T-cell (primary cell): ENCODE results near the gene OR10H1. TPM values are rescaled to one million over a fixed set of nuclear protein-coding genes. Genes with fewer than 3 reads are reported as not detected.
A peak's percentile ranks its signal among the peaks of the same experiment; 100 is the strongest.
"Not testable (repeated sequence)": the region's sequence is repeated elsewhere in the genome, so short reads cannot be mapped to it uniquely, and the experiment has no call there.

Source experiments
- ATAC-seq, 4 experiments: fragments of 200-7000 bp in 3 of 4; fragments of 150-1000 bp in 1 of 4; cut with Tn5 transposase; replicated peaks in 1 of 4; 1 replicate in 3 of 4; 2 replicates in 1 of 4; pipeline ENCODE4 v1.10.0; 2021; ENCODE audit warnings: moderate library complexity in 3 of 4, mild to moderate bottlenecking in 2 of 4, moderate number of reproducible peaks in 1 of 4
- CTCF ChIA-PET, 2 donors: fragments of 300-600 bp; sonication (Branson Sonifier 250); formaldehyde crosslinking; loops; one replicate each; lab custom pipeline; 2022; ENCODE audit warnings: antibody characterized with exemption in 2 of 2; lab: Charles Lee
- POLR2A ChIA-PET, 2 donors: fragments of 300-600 bp; sonication (Branson Sonifier 250); formaldehyde crosslinking; loops; one replicate each; lab custom pipeline; 2022; ENCODE audit warnings: antibody characterized with exemption in 2 of 2; lab: Charles Lee
- DNase-seq, 35 experiments: peaks; one replicate each; pipeline versions ENCODE4 v3.0.0 to v3.0.0-alpha.2; 2013 to 2023
- H3K27ac ChIP-seq: one replicate; pipeline ENCODE4 v1.5.1; 2013; ENCODE audit warnings: low read length
- H3K27me3 ChIP-seq, 2 experiments: replicated peaks in 1 of 2; 1 replicate in 1 of 2; 2 replicates in 1 of 2; pipeline versions ENCODE4 v1.6.1 to v1.7.0; 2013; ENCODE audit warnings: low read length in 1 of 2, mixed read lengths in 1 of 2; ENCODE audit not compliant: control insufficient read depth in 2 of 2, insufficient read depth in 2 of 2; ENCODE audit errors: extremely low read depth in 1 of 2
- H3K36me3 ChIP-seq, 2 donors: 1 replicate in 1 of 2; 2 replicates in 1 of 2; pipeline versions ENCODE4 v1.6.1 to v1.7.0; 2013; ENCODE audit warnings: low read length in 1 of 2; ENCODE audit not compliant: control insufficient read depth in 2 of 2, insufficient read depth in 1 of 2; ENCODE audit errors: extremely low read depth in 1 of 2
- H3K4me1 ChIP-seq, 2 experiments: 1 replicate in 1 of 2; 2 replicates in 1 of 2; pipeline versions ENCODE4 v1.6.1 to v1.7.0; 2013; ENCODE audit warnings: low read length in 2 of 2, mixed read lengths in 1 of 2; ENCODE audit not compliant: insufficient read depth in 2 of 2, control insufficient read depth in 1 of 2; ENCODE audit errors: extremely low read depth in 1 of 2
- H3K4me3 ChIP-seq, 2 donors: 1 replicate in 1 of 2; 2 replicates in 1 of 2; pipeline versions ENCODE4 v1.5.1 to v1.7.0; 2013; ENCODE audit warnings: mild to moderate bottlenecking in 2 of 2, low read length in 1 of 2, moderate library complexity in 1 of 2; ENCODE audit not compliant: control insufficient read depth in 1 of 2; ENCODE audit errors: extremely low read depth in 1 of 2
- H3K9me3 ChIP-seq: 2 replicates; pipeline ENCODE4 v1.7.0; 2013
- H3K27ac Mint-ChIP-seq, 2 donors: one replicate each; pipeline ENCODE4 v1.8.0; 2020 to 2021; ENCODE audit warnings: mild to moderate bottlenecking in 2 of 2, mixed read lengths in 2 of 2
- H3K27me3 Mint-ChIP-seq, 2 donors: one replicate each; pipeline ENCODE4 v1.8.0; 2021 to 2022; ENCODE audit warnings: mixed read lengths in 2 of 2
- H3K36me3 Mint-ChIP-seq: one replicate; pipeline ENCODE4 v1.8.0; 2021; ENCODE audit warnings: mixed read lengths
- H3K4me1 Mint-ChIP-seq, 3 donors: one replicate each; pipeline ENCODE4 v1.8.0; 2020 to 2022; ENCODE audit warnings: mixed read lengths in 3 of 3, mild to moderate bottlenecking in 1 of 3
- H3K4me3 Mint-ChIP-seq, 3 donors: one replicate each; pipeline ENCODE4 v1.8.0; 2020 to 2022; ENCODE audit warnings: mild to moderate bottlenecking in 3 of 3, mixed read lengths in 3 of 3, moderate library complexity in 3 of 3
- H3K9me3 Mint-ChIP-seq, 3 donors: one replicate each; pipeline ENCODE4 v1.8.0; 2020 to 2022; ENCODE audit warnings: mixed read lengths in 3 of 3
- WGBS: methylation state at CpG from one replicate; pipeline ENCODE4 v1.1.5; 2013; ENCODE audit warnings: missing lambda C conversion rate; ENCODE audit not compliant: insufficient coverage; 5-methylcytosine and 5-hydroxymethylcytosine counted together
- total RNA-seq, 35 experiments: library from RNA in 6 of 35; stranded (reverse) in 6 of 35; fragments of 120-200 nt in 1 of 35; gene quantifications; one replicate each; pipeline versions ENCODE4 v1.2.1 to v1.2.4 and lab custom pipeline; 2013 to 2026

Gene OR10H1
- total RNA-seq, 5 donors from 2014 or later (not counting 1 experiment from before 2014, with no cell fraction given): 0.16 TPM; not detected in 4

DNA sequence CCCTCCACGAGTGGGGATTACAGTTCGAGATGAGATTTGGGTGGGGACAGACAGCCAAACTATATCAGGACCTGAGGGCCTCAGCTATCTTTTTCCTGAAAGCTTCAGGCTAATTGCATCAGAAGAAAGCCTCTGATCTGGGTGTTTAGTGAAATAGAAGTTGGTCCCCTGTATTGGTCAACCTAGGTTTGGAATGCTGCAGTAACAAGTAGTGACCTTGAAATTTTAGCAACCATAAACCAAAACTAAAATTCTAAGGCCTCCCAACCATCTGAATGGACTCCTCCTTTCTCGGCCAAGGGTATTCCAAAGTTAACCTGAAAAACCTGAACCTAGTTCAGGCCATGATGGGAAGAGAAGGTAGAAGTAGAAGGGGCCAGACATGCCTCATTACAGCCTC is 34.9 kb upstream of the OR10H1 start:
- Mint-ChIP-seq H3K9me3 (no peaks in the 10 kb centered on the region), H3K4me1 (peaks cover 12 to 15% (median 13%) of the 10 kb centered on the region in 3 donors), H3K27me3 (no peaks in the 10 kb centered on the region), H3K36me3 (no peaks in the 10 kb centered on the region), H3K27ac (no peak overlapping the region), H3K4me3 (no peak overlapping the region)
- CTCF ChIA-PET: no interaction called here
- no peaks in the 10 kb centered on the region for H3K27me3 ChIP-seq
- no peak overlapping the region for H3K4me3 ChIP-seq
- DNase-seq (no peak), ATAC-seq (no peak)
- peaks cover 2 to 12% of the 10 kb centered on the region in 2 experiments for H3K4me1 ChIP-seq
- H3K36me3 ChIP-seq: no peaks in the 10 kb centered on the region
- H3K9me3 ChIP-seq: no peaks in the 10 kb centered on the region
- POLR2A ChIA-PET: no interaction called here
- H3K27ac ChIP-seq: no peak overlapping the region
- no CpG with 5 or more reads among the region's 3 CpGs for WGBS

DNA sequence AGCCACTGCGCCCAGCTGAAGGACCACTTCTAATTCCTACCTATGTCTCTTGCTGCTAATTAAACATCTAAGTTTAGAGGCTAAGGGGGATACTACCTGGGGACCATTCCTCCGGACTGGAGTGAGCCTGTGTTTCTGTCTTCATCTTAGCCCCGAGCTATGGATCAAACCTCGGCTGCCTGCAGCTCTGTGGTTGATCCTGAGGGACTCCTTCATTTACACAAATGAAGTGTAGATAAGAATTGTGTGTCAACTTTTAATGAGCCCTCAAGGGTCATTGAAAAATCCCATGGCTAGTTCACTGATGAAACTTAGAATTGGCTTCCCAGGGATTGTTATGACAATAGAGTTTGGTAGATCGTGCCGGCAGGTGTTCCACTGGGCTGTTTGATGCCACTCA is 31.5 kb upstream of the OR10H1 start:
- WGBS: 94% methylated on average over 3 of the region's 6 CpGs
- Mint-ChIP-seq H3K36me3 (no peaks in the 10 kb centered on the region), H3K27ac (peak overlapping the region in 1 of 2 donors; percentile 22), H3K27me3 (no peaks in the 10 kb centered on the region), H3K4me3 (no peak overlapping the region), H3K9me3 (no peaks in the 10 kb centered on the region), H3K4me1 (peaks cover 40 to 45% (median 44%) of the 10 kb centered on the region in 3 donors)
- peaks cover 16 to 39% of the 10 kb centered on the region in 2 experiments for H3K4me1 ChIP-seq
- no peaks in the 10 kb centered on the region for H3K9me3 ChIP-seq
- no peak overlapping the region for H3K27ac ChIP-seq
- DNase-seq: no peak
- H3K4me3 ChIP-seq: no peak overlapping the region
- no peaks in the 10 kb centered on the region for H3K27me3 ChIP-seq
- no peaks in the 10 kb centered on the region for H3K36me3 ChIP-seq
- ATAC-seq: no peak
- ChIA-PET CTCF (no interaction called here), POLR2A (no interaction called here)

DNA sequence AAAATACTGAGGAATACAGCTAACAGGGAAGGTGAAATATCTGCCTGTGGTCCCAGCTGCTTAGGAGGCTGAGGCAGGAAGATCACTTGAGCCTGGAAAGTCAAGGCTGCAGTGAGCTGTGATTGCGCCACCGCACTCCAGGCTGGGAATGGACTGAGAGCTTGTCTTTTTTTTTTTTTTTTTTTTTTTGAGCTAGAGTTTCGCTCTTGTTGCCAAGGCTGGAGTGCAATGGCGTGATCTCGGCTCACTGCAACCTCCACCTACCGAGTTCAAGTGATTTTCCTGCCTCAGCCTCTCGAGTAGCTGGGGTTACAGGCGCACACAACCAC is 28.4 kb upstream of the OR10H1 start:
- Mint-ChIP-seq H3K4me3 (peak overlapping the region; percentile 10 to 78 (median 49)), H3K4me1 (peaks cover 46 to 48% (median 47%) of the 10 kb centered on the region in 3 donors), H3K27ac (peak overlapping the region; percentile 89 to 93)
- H3K36me3 Mint-ChIP-seq, H3K9me3 ChIP-seq, POLR2A ChIA-PET, H3K36me3 ChIP-seq, H3K4me3 ChIP-seq, H3K27me3 Mint-ChIP-seq, H3K27me3 ChIP-seq, H3K9me3 Mint-ChIP-seq, DNase-seq: not testable (repeated sequence)
- WGBS: no CpG with 5 or more reads among the region's 8 CpGs
- ATAC-seq: peak in 1 of 4 experiments; percentile 42
- peak overlapping the region; percentile 47 for H3K27ac ChIP-seq
- peaks cover 16 to 42% of the 10 kb centered on the region in 2 experiments for H3K4me1 ChIP-seq
- CTCF ChIA-PET: interaction anchor here in 1 of 2 donors (1.1 kb wide), 1 partner anchor 341 kb away, joined by 3 read pairs; no protein-coding TSS in a partner anchor

DNA sequence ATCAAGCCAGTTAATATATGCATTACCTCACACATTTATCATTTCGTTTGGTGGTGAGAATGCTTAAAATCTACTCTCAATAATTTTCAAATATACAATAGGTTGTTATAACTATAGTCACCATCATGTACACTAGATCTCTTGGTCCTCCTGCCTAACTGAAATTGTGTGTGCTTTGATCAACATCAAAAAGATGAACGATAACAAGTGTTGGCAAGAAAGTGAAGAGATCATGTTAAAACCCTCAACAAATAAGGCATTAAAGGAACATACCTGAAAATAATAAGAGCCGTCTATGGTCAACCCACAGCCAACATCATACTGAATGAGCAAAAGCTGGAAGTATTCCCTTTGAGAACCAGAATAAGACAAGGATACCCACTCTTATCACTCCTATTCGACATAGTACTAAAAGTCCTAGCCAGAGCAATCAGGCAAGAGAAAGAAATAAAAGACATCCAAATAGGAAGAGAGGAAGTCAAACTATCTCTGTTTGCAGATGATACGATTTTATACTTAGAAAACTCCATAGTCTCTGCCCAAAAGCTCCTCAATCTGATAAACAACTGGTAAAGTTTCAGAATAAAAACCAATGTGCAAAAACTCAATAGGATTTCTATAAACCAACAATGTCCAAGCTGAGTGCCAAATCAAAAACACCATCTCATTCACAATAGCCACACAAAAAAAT is 27.9 kb upstream of the OR10H1 start:
- peak in 3 of 4 experiments; percentile 22 to 47 (median 41) for ATAC-seq
- no peaks in the 10 kb centered on the region for H3K27me3 Mint-ChIP-seq

DNA sequence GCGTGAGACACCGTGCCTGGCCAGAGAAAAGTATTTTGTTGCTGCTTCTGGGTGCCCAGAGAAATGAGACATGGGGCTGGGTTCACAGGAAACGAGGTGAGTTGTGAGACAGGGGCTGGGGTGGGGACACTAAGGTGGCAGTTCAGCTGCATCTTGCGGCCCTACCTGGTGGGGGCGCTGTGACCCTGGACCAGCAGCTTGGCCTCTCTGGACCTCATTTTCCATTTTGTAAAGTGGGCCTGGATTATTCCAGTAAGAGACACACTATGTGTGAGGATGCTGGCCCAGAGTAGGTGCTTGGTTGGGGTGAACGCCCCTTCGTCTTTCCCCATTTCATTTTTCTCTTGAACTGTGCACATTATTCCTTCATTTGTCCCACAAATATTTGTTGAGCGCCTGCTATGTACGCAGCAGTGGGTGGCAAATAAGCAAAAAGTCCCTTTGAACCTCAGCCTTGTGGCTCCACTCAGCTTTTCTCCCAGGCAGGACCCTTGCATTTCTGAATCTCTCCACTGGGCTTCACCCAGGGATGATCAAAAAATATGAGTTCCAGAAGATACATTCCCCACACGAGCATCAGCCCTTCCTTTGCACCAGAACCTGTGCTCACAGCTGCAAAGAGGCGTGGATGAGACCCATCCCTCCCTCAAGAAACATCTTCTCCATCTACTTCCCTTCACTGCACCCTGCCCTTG is 26.6 kb upstream of the OR10H1 start:
- H3K4me1 ChIP-seq: peaks cover 16 to 45% of the 10 kb centered on the region in 2 experiments
- ChIA-PET POLR2A (no interaction called here), CTCF (no interaction called here)
- H3K36me3 ChIP-seq: no peaks in the 10 kb centered on the region
- H3K4me3 Mint-ChIP-seq: no peak overlapping the region
- H3K27me3 ChIP-seq: no peaks in the 10 kb centered on the region
- H3K27ac ChIP-seq: no peak overlapping the region
- DNase-seq: peak in 2 of 35 experiments; percentile 8 to 27
- H3K27me3 Mint-ChIP-seq: no peaks in the 10 kb centered on the region
- H3K9me3 Mint-ChIP-seq: no peaks in the 10 kb centered on the region
- H3K9me3 ChIP-seq: no peaks in the 10 kb centered on the region
- no peak overlapping the region for H3K4me3 ChIP-seq
- peak overlapping the region; percentile 61 to 74 for H3K27ac Mint-ChIP-seq
- no peaks in the 10 kb centered on the region for H3K36me3 Mint-ChIP-seq
- H3K4me1 Mint-ChIP-seq: peaks cover 63 to 64% (median 64%) of the 10 kb centered on the region in 3 donors
- ATAC-seq: no peak
- 69% methylated on average over 8 of the region's 11 CpGs for WGBS

More for the DNA sequence above, 27.9 kb upstream of the OR10H1 start:
- peak overlapping the region; percentile 47 for H3K27ac ChIP-seq
- H3K27me3 ChIP-seq: no peaks in the 10 kb centered on the region
- H3K4me1 ChIP-seq: peaks cover 16 to 42% of the 10 kb centered on the region in 2 experiments
- WGBS: 40% methylated on average over 2 of the region's 5 CpGs
- H3K36me3 ChIP-seq: no peaks in the 10 kb centered on the region
- CTCF ChIA-PET: no interaction called here
- no peaks in the 10 kb centered on the region for H3K9me3 ChIP-seq
- Mint-ChIP-seq H3K36me3 (no peaks in the 10 kb centered on the region), H3K9me3 (no peaks in the 10 kb centered on the region), H3K27ac (peak overlapping the region; percentile 89 to 93), H3K4me3 (peak overlapping the region in 2 of 3 donors; percentile 10 to 78), H3K4me1 (peaks cover 51 to 54% (median 52%) of the 10 kb centered on the region in 3 donors)
- POLR2A ChIA-PET: no interaction called here
- DNase-seq: peak in 1 of 35 experiments; percentile 30
- H3K4me3 ChIP-seq: no peak overlapping the region

DNA sequence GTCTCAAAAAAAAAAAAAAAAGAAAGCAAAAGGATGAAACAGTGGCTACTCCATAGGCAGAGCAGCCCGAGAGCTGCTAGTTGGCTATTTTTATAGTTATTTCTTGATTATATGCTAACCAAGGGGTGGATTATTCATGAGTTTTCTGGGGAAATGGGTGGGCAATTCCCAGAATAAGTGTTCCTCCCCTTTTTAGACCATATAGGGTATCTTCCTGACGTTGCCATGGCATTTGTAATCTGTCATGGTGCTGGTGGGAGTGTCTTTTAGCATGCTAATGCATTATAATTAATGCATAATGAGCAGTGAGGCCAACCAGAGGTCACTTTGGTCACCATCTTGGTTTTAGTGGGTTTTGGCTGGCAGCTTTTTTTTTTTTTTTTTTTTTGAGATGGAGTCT is 25.4 kb upstream of the OR10H1 start:
- Histone ChIP-seq H3K27ac (no peak overlapping the region), H3K27me3 (no peaks in the 10 kb centered on the region), H3K4me1 (peaks cover 16 to 44% of the 10 kb centered on the region in 2 experiments), H3K9me3 (no peaks in the 10 kb centered on the region), H3K36me3 (no peaks in the 10 kb centered on the region), H3K4me3 (no peak overlapping the region)
- DNase-seq (no peak), ATAC-seq (no peak)
- no CpG with 5 or more reads among the region's 2 CpGs for WGBS
- Mint-ChIP-seq H3K4me3 (no peak overlapping the region), H3K27ac (no peak overlapping the region), H3K4me1 (peaks cover 56 to 58% (median 57%) of the 10 kb centered on the region in 3 donors), H3K27me3 (no peaks in the 10 kb centered on the region), H3K36me3 (no peaks in the 10 kb centered on the region), H3K9me3 (no peaks in the 10 kb centered on the region)
- ChIA-PET POLR2A (no interaction called here), CTCF (no interaction called here)
